ENCODE data around the gene EIF6.
A peak's percentile ranks its signal among the peaks of the same experiment; 100 is the strongest.

DNA sequence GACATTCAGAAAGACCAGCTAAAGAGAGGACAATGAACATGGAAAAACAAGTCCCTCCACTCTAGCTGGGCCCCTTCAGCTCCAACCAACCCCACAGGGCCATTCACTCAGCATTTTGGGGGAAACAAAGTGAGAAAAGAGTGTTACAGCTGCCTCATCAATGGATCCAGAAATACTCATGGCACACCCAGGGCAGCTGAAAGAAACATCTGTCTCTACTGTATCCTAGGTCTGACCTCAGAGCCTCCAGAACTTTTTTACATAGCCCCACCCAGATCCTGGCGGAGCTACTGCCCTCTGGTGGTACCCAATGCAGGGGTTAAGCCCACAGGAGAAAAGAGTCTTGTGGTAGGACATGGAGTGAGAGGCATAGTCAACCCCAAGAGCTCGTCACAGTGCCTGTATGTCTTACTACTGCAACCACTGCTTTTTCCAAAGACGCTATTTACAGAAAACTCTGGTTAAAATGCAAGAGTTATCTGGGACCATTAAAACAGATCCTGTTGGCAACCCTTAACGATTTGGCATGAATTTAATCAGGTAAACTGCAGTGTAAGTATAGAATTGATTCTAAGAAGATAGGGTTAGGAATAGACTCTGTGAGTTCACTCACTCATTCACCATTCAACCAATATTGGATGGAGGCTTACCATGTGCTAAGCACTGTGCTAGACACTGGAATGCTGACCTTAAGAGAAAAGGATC is 45.0 kb upstream of the EIF6 start:
- TF ChIP-seq ZNF426 (tag by site-specific recombination; IDR thresholded peaks at IDR 0.05) (no peak), KLF10 (tag by site-specific recombination; IDR thresholded peaks at IDR 0.05) (no peak), ZBTB1 (tag by site-specific recombination; IDR thresholded peaks at IDR 0.05) (no peak), ZNF138 (tag by site-specific recombination; IDR thresholded peaks at IDR 0.05; ENCODE audit: borderline replicate concordance) (no peak), ZNF121 (tag by site-specific recombination; IDR thresholded peaks at IDR 0.05) (no peak), TCF7L2 (IDR thresholded peaks at IDR 0.05; ENCODE audit: borderline replicate concordance, low read depth, low read length) (no peak), MEIS1 (CRISPR knock-in tag; IDR thresholded peaks at IDR 0.05; ENCODE audit: borderline replicate concordance) (no peak), ZNF548 (tag by site-specific recombination; IDR thresholded peaks at IDR 0.05) (no peak)
- TF ChIP-seq, protein P1, sequence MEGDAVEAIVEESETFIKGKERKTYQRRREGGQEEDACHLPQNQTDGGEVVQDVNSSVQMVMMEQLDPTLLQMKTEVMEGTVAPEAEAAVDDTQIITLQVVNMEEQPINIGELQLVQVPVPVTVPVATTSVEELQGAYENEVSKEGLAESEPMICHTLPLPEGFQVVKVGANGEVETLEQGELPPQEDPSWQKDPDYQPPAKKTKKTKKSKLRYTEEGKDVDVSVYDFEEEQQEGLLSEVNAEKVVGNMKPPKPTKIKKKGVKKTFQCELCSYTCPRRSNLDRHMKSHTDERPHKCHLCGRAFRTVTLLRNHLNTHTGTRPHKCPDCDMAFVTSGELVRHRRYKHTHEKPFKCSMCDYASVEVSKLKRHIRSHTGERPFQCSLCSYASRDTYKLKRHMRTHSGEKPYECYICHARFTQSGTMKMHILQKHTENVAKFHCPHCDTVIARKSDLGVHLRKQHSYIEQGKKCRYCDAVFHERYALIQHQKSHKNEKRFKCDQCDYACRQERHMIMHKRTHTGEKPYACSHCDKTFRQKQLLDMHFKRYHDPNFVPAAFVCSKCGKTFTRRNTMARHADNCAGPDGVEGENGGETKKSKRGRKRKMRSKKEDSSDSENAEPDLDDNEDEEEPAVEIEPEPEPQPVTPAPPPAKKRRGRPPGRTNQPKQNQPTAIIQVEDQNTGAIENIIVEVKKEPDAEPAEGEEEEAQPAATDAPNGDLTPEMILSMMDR (tag by site-specific recombination; IDR thresholded peaks at IDR 0.05): peak; percentile 53
- TF ChIP-seq, protein P2, sequence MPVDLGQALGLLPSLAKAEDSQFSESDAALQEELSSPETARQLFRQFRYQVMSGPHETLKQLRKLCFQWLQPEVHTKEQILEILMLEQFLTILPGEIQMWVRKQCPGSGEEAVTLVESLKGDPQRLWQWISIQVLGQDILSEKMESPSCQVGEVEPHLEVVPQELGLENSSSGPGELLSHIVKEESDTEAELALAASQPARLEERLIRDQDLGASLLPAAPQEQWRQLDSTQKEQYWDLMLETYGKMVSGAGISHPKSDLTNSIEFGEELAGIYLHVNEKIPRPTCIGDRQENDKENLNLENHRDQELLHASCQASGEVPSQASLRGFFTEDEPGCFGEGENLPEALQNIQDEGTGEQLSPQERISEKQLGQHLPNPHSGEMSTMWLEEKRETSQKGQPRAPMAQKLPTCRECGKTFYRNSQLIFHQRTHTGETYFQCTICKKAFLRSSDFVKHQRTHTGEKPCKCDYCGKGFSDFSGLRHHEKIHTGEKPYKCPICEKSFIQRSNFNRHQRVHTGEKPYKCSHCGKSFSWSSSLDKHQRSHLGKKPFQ (tag by site-specific recombination; IDR thresholded peaks at IDR 0.05): no peak
- TF ChIP-seq, protein P3, sequence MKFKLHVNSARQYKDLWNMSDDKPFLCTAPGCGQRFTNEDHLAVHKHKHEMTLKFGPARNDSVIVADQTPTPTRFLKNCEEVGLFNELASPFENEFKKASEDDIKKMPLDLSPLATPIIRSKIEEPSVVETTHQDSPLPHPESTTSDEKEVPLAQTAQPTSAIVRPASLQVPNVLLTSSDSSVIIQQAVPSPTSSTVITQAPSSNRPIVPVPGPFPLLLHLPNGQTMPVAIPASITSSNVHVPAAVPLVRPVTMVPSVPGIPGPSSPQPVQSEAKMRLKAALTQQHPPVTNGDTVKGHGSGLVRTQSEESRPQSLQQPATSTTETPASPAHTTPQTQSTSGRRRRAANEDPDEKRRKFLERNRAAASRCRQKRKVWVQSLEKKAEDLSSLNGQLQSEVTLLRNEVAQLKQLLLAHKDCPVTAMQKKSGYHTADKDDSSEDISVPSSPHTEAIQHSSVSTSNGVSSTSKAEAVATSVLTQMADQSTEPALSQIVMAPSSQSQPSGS (tag by site-specific recombination; IDR thresholded peaks at IDR 0.05; ENCODE audit: low read depth): no peak

Measured in HEK293 (cell line).